ENCODE data around the gene FZD8.

Gene FZD8

DNA sequence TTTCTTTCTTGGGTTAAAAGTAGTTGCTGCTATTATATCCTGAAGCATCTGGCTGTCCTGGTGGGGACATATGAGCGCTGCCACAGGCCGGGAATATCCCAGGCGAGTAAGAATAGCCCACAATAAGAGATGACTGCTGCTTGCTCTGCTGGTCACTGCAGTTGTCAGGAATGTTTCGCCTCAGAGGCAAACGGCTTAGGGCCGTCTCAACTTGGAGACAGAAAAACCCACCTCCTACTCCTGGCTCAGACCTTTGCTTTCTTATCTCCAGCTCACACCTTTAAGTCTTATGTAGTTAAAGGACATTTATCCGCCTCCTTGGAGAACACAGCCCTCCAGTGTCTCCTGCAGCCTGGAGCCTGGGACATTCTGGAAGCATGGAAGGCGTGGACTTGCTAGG, 36.9 kb downstream of the FZD8 start, which contains the start of gene GJD4:
Gene GJD4 (plus strand): TSS at position 151 of the 400 bp plus-strand sequence. CDS start 227 bp downstream, at position 378.
- DNase-seq (ENCODE audit: low read depth), result no peak

DNA sequence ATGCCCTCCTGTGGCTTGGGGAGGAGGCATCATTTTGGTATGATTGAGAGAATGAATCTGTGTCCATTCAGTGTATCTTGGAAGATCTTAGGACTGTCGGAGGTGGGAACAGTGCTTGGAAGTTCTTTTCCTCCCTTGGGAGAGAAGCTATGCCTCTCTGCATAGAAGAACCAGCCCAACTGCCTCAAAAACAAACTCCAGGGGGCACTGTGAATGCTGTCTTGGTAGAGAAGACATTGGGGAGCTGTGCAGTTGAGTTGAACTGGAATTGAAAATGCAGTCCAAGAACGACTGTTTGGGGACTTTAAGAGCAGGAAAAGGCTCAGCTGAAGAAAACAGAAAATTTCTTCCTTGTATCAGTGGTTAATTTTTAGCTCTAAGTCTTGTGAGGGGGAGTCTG, 41.9 kb downstream of the FZD8 start:
- DNase-seq (ENCODE audit: low read depth), result no peak

DNA sequence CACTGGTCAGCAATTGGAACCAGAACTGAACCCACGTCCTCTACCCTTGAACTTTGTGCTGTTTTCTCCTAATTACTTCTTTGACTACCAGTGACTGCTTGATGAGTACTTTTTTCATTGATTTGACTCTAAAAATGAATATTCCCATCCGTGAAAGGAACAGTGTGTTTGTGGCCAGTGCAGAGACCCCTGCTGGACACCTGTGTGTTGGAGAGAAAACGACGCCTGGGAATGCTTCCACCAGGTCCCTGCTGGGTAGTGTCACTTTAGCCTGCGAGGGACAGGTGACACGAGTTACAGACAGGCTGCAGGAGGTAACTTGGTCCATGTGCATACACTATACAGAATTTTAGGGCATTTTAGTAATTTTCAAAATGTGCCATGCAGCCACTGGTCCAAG, 43.7 kb downstream of the FZD8 start:
- DNase-seq (ENCODE audit: low read depth), result no peak

DNA sequence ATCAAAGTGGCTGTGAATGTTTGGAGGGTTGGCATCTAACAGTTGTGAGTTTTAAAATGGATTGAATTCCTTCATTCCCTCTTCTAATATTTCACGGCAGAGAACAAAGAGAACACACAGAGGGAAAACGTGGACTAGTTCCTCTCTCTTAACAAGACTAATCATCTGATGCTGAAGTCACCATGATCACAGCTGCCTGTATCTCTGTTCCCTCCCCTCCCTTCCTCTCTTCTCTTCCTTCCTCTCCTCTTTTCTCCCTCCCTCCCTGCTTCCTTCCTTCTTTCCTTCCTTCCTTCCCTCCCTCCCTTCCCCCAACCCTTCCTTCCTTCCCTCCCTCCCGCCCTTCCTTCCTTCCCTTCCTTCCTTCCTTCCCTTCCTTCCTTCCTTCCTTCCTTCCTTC, 47.0 kb downstream of the FZD8 start:
- no peak for DNase-seq (ENCODE audit: low read depth)

DNA sequence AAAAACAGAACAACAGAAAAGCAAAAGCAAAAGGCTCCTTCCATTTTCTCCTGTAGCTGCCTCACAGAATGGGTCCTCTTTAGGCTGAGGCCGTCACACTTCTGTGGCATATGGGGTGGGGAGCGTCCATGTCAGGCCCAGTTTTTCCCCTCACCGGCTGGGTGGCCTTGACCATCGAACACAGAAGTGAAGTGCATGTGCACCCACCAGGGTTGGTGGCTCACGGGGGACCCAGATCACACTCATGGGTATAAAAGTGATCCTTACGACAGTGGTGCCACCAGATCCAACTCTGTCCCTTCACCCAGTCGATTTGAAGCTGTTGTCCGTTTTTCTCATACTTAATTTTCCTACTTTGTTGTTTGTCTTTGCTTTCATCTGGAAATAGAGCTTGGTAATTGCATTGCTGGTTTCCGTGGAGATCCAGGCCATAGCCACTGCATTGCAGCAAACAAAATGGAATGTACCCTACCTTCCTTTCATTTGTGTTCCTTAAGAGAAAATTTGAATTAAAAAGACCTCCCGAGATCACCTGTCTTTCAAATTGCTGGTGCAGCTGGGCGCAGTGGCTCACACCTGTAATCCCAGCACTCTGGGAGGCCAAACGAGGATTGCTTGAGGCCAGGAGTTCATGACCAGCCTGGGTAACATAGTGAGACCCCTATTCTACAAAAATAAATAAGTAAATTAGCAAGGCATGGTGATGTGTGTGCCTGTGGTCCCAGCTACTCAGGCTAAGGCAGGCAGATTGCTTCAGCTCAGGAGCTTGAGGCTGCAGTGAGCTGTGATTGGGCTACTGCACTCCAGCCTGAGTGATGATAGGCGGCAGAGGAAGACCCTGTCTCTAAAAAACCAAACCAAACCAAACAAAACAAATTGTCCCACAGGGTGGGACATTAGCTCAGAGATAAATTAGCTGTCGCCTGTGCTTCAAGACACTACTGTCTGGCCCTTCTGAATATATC, 47.7 kb downstream of the FZD8 start:
- no peak for DNase-seq (ENCODE audit: low read depth)

DNA sequence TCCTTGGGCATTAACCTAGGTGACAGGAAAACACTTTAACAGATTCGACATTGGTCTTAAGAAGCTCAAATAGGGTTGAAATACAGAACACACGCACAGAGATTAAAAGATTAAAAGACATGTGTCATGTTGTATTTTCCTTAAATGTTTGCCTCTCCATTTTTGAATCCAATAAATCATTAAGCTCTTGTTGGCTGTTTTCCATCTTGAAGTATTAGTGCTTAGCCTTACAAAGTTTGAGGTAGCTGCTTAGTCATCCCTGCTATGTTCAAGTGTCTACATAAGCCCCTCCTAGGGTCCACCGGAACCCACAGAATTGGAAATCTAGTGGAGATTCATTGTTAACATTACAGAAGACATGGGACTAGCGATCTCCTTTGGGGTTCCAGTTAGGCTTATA, 49.7 kb downstream of the FZD8 start:
- DNase-seq (ENCODE audit: low read depth), result no peak

DNA sequence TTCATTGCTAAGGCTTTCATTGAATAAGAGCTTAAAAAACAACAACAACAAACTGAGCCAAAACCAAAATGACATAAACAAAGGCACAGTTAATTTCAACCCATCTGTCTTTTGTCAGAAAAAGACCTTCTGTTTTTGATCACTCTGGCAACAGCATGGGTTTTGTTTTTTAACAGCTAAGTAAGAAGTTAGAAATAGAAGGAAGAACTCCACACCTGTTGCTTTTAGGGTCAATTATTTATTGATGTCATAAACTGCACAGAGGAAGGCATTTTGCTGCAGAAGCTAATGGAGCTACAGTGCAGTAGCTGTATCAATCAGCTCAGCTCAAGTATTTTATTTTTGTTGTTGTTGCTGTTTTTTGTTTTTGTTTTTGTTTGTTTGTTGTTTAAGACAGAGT, 53.3 kb downstream of the FZD8 start:
- DNase-seq (ENCODE audit: low read depth), result no peak

All from stimulated activated CD8-positive, alpha-beta memory T cell treated with anti-CD3 and anti-CD28 coated beads, Interleukin-15, amount 100 ng/mL, for 24 hours (primary cell).